GM06990 (cell line): Measurements from ENCODE around the gene HIVEP2.

Source experiments
- DNase-seq: peaks from one replicate; pipeline ENCODE4 v3.0.0-alpha.2; 2011; ENCODE audit not compliant: insufficient read length; ENCODE audit errors: extremely low read depth
- H3K27me3 ChIP-seq: replicated peaks from 2 replicates; pipeline ENCODE4 v1.6.0; 2011; ENCODE audit warnings: low read length; ENCODE audit not compliant: control insufficient read depth, insufficient read depth
- H3K36me3 ChIP-seq: 2 replicates; pipeline ENCODE4 v1.5.1; 2011; ENCODE audit warnings: low read length; ENCODE audit not compliant: control insufficient read depth, insufficient read depth
- H3K4me3 ChIP-seq: replicated peaks from 2 replicates; pipeline ENCODE4 v1.5.1; 2011; ENCODE audit warnings: low read depth, mild to moderate bottlenecking, control low read depth, low read length
- TF ChIP-seq, protein P1 (sequence below): IDR thresholded peaks from 2 replicates; pipeline ENCODE4 v1.5.1; 2011; ENCODE audit warnings: low read length, control low read depth, mild to moderate bottlenecking, inconsistent platforms; ENCODE audit not compliant: insufficient read depth, poor library complexity, severe bottlenecking

HIVEP2 gene

GRCh38 chr6:142853244-142854180 is 91.5 kb downstream of the HIVEP2 start:
- DNase-seq: no peak
- Histone ChIP-seq H3K27me3 (no peaks in the 10 kb centered on the region), H3K4me3 (no peak overlapping the region), H3K36me3 (no peaks in the 10 kb centered on the region)
- TF ChIP-seq, protein P1, sequence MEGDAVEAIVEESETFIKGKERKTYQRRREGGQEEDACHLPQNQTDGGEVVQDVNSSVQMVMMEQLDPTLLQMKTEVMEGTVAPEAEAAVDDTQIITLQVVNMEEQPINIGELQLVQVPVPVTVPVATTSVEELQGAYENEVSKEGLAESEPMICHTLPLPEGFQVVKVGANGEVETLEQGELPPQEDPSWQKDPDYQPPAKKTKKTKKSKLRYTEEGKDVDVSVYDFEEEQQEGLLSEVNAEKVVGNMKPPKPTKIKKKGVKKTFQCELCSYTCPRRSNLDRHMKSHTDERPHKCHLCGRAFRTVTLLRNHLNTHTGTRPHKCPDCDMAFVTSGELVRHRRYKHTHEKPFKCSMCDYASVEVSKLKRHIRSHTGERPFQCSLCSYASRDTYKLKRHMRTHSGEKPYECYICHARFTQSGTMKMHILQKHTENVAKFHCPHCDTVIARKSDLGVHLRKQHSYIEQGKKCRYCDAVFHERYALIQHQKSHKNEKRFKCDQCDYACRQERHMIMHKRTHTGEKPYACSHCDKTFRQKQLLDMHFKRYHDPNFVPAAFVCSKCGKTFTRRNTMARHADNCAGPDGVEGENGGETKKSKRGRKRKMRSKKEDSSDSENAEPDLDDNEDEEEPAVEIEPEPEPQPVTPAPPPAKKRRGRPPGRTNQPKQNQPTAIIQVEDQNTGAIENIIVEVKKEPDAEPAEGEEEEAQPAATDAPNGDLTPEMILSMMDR: no peak

DNA sequence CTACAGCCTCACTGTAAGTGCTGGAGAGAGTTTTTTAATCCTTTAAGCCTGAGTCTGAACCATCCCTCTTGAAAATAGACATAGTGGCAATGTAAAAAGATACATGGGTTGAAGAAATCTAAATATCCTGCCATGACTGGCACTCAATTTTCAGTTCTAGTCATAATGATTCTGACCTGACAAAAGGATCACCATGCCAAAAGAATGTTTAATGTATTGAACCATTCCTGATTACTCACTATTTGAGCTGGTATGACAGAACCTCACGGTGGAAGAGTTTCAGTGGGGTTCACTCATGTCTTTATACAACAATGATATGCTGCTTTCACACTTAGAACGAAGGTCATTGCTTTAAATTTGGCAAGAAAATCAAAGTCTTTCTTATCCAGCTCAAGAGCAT is 93.4 kb downstream of the HIVEP2 start:
- no peak for DNase-seq
- Histone ChIP-seq H3K4me3 (no peak overlapping the region), H3K36me3 (no peaks in the 10 kb centered on the region), H3K27me3 (no peaks in the 10 kb centered on the region)
- TF ChIP-seq, protein P1: no peak

GRCh38 chr6:142850679-142851423 is 94.1 kb downstream of the HIVEP2 start:
- Histone ChIP-seq H3K36me3 (no peaks in the 10 kb centered on the region), H3K4me3 (no peak overlapping the region), H3K27me3 (no peaks in the 10 kb centered on the region)
- no peak for DNase-seq
- TF ChIP-seq, protein P1: no peak

- no peaks in the 10 kb centered on the region for H3K27me3 ChIP-seq
- TF ChIP-seq, protein P1: no peak
- no peak for DNase-seq
Measured at GRCh38 chr6:142848976-142849375, 96.0 kb downstream of the HIVEP2 start.

DNA sequence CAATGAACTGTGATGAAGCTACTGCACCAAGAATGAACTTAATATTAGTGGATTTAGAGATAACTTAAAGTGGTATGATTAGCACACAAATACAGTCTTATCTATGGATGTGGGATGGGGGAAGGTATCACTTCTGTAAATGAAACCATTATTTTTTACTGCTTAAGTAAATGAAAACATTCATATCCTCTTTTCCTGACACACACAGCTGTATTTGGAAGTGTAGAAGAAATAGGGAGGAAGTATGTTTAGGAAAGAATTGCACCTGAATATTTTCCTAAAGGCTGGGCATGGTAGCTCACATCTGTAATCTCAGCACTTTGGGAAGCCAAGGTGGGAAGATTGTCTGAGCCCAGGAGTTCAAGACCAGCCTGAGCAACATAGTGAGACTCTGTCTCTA is 96.8 kb downstream of the HIVEP2 start:
- TF ChIP-seq, protein P1: no peak
- Histone ChIP-seq H3K4me3 (no peak overlapping the region), H3K36me3 (no peaks in the 10 kb centered on the region), H3K27me3 (no peaks in the 10 kb centered on the region)
- DNase-seq: no peak

More at GRCh38 chr6:142848976-142849375, 96.0 kb downstream of the HIVEP2 start:
- H3K4me3 ChIP-seq: no peak overlapping the region
- no peaks in the 10 kb centered on the region for H3K36me3 ChIP-seq
